HG03280 (cell line): ENCODE data around the gene LARGE1.

Experiments used
- ATAC-seq: cut with Tn5 transposase; IDR thresholded peaks from one replicate; pipeline ENCODE4 v1.9.1; 2021; ENCODE audit warnings: mild to moderate bottlenecking, moderate library complexity; ENCODE audit not compliant: unreplicated experiment

LARGE1 gene

DNA sequence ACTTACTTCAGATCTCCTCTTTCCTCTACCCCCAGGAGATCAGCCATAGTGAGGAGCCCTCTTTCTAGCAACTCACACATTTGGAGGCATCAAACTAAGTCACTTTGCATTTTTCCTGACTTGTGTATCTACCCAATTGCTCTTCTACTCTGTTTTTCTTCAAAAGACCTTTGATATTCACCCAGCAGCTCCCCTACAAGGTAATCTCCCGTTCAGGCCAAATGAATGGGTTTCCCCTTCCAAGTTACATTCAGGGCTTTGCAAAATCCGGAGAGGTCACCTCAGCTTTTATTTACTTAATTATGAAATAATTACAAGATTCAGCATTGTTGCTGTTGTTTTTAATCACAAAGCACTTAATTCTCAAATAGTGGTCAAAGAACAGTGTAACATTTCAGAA lies 6.1 kb downstream of the LARGE1 start:
- ATAC-seq = no peak

DNA sequence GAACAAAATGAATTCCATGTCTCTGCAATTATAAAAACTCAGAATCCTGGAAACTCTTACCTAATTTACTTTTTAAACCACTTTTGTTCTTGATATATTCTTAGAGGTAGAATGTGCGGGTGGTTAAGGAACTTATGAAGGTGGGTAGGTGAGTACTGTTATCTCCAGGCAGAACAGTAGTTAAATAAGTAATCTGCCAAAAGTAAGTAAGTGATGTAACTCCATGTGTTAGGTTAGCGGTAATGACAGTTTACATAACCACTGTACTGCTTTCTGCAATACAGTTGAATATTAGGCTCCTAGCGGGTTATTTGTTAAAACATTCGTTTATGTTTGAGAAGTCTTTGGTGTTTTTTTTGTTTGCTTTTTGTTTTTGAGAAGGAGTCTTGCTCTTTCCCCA lies 7.1 kb downstream of the LARGE1 start:
- ATAC-seq = no peak

DNA sequence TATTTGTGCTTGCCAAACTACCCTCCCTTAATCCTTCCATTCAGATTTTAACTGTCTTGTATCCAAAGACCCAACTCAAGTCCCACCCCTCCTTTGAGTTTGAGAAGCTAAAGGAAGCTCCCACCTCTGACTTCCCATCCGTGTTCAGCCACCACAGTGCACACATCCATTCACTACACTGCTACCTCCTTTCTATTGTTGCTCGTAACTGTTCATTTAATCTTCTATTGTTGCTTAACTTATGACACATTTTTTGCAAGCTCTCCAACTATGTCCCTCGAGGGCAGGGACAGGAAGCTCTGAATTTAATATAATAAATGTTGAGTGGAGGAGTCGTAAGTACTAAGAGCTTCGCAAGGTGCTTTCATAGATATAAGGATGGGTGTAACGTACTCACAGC lies 10.4 kb downstream of the LARGE1 start:
- ATAC-seq = no peak

DNA sequence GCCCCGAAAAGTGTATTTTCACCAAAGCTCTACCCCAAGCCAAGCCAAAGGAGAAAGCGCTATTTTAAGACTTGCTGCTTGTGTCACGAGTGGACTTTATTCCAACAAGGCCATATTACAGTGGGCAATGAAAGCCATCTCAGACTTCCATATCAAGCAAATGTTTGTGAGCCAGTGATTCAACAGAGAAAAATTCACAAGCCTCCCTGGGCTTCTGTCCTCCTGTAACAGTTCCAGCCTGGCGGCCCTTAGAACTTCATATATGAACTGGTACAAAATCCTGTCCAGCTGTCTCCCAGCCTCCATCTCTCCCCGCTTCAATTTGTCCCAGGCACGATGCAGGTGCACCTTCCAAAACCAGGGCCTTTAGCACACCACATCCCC lies 11.2 kb downstream of the LARGE1 start:
- ATAC-seq = no peak

DNA sequence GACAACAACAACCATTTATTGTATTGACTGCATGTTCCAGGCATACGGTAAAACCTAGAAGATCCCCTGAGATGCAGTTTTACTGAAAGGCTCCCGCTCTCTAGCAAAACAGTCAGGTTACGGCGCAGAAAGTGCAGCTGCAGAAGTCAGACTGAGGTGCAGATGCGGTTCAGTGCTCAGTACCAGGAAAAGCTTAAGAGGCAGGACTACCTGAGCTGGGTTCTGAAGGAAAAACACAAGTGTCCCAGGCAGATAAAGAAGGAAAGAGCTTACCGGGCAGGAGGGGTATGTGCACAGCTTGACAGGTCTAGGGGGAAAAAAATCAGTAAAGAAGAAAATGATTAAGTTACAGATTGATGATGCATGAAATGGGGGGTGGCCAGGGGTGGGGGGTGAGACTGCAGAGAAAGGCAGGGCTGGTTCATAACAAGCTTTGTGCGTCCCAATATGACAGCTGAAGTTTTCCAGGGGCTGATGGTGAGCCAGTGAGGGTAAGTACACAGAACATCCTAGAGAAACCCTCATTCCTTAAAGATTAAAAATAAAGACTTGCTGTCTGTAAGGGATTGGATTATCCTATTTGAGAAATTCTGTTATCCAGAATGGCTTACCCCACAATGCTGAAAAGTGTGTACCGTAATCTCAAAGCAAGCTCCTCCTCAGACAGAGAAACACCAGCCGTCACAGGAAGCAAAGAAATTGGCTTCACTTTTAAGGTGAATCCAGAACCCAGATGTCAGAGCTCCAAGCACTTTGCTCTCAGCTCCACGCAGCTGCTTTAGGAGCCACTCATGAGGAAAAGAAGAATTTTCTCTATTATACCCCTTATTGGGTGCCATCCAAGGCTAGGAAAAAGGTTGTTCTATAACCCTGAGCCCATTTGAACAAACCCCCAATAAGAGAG lies 11.9 kb downstream of the LARGE1 start:
- no peak for ATAC-seq

DNA sequence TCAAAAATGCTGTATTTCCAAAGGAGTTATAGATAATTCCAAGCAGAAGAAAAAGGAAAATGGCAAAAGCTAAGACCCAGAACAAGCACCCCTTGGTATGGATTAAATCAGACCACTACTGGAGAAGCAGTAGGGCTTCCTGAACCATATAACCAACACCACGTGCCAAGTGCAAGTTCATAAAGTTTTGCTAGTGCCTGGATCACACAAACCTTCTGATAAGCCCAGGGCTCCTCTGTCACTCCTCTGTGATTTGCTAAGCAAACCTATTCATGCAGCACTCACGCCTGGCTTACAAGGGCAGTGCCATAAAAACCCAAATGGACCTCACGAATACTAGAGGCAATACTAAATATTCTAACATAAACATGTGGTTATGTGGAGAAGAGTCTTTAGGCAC lies 13.3 kb downstream of the LARGE1 start:
- ATAC-seq = no peak

DNA sequence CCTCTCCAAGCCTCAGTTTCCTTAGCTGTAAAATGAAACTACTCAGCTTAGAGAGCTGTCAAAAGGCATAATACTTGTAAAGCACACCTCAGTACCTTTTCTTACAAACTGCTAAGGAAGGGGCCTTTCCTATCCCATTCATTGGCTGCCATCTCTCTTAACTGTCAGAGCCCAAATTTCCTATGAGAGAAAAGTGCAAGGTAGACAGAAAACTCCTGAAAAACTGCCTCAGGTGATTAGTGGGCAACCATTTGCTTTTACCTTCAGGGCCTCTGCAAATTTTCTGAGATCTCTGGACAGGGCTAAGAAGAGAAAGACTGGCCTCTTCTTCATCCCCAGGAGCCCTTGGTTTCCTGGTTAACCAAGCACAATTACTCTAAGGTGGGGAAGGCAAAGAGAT lies 13.8 kb downstream of the LARGE1 start:
- ATAC-seq = no peak

DNA sequence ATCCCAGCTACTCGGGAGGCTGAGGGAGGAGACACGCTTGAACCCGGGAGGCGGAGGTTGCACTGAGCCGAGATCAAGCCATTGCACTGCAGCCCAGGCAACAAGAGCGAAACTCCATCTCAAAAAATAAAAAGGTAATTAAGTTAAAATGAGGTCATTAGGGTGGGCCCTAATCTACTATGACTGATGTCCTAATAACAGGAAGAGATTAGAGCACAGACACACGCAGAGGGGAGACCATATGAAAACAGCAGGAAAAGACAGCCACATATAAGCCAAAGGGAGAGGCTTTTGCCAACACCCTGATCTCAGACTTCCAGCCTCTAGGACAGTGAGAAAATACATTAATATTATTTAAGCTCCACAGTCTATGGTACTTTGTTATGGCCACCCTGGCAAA lies 17.3 kb downstream of the LARGE1 start:
- no peak for ATAC-seq

DNA sequence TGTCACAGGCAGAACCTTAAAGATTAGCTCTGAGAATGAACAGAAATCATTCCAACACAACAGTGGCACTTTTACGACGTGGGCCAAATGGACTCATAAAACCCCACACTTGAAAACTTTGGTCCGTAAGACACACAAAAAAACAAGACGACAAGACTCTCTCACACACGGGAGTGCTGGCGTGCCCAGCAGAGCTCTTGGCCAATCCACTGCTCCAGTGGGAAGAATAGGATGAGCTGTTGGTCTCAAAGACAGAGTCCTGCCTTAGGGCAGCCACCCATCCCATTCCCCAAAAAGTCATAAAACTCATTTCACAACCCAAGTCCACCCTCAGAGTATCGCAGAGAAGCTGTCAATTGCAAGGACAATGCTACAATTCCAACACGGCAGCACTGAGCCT lies 18.2 kb downstream of the LARGE1 start:
- ATAC-seq = no peak

DNA sequence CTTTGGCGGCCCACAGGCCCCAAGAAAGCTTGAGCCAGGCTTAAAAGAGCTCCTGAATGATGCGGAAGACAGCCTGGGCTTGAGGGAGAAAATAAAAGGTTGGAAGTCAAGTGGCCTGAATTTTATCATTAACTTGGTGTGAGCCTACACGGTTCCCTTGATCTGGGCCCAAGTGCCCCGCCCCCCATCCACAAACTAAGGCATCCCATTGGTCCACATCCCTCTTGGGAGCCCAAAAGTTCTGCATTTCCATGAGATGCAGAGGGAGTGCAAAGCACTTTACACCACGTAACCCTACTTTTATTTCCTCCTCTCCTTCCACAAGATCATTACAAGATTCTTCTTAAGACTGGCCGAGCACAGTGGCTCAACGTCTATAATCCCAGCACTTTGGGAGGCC lies 22.2 kb downstream of the LARGE1 start:
- no peak for ATAC-seq

DNA sequence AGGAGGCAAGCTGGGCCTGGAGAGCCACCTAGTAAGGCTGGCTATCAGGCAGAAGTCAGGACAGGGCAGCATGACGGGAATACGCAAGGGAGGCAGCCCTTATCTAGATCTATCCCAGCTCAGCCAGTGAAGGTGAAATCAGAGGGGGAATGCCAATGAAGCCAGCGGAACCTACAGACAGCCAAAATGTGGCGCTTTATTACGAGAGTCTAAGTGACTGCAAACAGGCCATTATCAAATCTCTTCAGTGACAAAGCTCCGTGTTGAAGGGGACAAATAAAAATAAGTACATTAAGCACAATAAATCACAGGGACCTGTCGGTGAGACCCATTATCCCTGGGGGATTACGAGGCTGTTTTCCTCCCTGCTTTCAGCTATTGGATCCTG lies 22.8 kb downstream of the LARGE1 start:
- no peak for ATAC-seq

DNA sequence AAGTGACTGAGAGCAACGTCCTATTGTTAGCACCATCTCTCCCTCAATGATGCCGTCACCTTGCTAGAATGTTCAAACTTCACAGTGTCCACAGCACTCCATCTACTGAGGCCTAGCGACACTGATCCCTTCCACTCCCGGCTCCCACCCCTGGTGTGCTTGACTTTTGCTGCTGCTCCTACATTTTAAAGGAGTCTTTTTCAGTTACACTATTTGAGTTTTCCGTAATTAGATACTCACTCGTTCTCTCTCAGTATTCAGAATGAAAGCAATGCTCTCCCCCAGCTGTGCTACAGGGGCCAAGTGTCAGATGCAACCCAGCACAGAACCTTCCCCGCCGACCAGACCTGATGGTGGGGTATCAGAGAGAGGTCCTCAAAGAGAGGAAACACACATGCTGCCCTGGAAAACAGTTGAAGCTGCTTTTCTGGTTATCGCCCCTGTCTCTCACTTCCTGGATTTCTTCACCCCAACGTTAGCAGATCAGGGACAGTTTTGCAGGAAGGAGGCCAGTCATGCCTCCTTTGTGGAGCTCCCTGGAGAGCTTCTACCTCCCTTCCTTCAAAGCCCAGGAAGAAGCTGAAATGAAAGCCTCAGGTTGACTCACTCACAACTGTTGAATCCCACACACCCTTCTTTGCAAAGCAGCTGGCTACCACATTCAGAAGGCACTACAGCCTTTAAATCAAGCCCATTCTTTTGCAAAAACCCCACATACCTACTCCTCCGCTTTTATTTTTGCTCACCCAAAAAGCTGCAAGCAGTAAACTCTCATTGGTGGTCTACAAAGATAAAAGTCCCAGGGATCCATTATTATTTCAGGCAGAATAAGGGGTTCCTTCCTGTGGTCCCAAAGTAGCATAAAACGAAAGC lies 23.5 kb downstream of the LARGE1 start:
- ATAC-seq = peak; percentile 49

DNA sequence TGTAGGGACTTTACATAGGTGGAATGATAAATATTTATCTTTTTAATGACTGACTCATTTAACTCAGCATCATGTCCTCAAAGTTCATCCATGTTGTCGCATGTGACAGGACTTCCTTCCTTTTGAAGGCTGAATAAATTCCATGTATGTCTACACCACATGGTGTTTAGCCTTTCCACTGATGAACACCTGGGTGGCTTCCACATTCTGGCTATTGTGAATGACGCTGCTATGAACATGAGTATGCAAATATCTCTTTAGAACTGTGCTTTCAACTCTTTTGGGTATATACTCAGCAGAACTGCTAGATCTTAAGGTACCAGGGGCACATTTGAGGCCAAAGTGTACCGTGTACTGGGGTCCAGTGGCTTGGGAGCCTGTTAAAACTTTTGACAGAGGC lies 24.1 kb downstream of the LARGE1 start:
- peak; percentile 58 for ATAC-seq

DNA sequence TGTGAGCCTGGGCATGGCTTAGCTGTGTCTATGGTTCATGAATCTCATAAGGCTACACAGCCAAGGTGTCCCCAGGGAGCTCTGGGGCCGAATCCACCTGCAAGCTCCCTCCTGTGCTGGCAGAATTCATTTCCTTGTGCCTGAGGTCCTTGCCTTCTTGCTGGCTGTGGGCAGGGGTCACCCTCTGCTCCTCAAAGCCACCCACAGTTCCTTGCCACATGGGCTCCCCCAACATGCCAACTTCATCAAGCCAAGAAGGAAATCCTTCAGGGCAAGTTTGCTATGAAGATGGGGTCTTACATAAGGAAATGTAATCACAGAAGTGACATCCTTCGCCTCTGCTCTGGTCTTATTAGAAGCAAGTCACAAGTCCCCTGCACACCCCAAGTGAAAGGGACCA lies 24.8 kb downstream of the LARGE1 start:
- no peak for ATAC-seq

DNA sequence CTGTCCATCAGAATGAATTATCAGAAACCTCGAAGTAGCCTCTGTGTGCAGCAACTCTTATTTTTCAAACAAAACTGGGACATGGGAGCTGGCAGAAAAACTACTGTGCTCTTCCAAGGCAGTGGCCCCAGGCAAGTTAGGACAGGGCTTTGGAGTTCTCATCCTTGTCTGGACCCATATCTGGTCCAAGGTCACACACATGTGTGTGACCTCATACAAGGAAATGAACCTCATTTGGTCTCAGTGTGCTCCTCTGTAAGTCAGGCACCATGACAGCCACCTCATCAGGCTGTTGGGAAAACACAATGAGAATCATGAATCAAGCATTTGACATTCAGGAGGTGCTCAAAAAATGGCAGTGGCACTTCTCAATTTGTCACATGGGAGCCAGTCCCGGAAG lies 25.8 kb downstream of the LARGE1 start:
- no peak for ATAC-seq

DNA sequence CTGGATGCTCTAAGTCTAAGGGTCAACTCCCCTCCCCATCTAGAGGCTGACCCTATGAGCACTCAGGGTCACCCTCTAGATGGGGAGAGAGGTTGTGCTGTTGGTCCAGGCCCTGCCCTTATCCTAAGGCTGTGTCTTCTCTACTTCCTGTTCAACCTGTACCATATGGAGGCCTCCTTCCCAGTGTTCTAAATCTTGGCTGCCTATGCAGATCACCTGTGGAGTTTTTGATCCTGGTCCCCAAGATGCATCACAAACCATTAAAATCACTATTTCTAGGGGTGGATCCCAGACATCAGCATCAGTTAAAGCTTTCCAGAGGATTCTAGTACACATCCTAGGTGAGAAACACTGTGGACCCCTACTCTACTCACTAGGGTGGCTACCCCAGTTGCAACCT lies 26.2 kb downstream of the LARGE1 start:
- ATAC-seq = no peak

DNA sequence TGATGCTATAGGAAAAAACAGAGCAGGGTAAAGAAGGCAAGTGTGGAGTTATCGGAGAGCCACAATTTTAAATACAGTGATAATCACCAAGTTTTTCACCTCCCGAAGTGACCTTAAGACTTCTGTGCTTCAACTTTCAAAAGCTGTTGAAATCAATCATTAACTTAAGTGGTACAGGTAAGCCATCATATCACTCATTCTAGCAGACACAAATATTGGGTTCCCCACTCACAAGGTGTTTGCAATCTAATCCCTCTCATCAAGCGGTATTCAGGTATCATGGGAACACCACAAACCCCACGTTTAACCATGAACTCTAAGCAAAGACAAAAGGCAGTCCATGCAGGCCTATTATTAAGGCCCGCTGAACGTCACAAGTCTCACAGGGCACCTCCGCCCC lies 26.8 kb downstream of the LARGE1 start:
- ATAC-seq = no peak

DNA sequence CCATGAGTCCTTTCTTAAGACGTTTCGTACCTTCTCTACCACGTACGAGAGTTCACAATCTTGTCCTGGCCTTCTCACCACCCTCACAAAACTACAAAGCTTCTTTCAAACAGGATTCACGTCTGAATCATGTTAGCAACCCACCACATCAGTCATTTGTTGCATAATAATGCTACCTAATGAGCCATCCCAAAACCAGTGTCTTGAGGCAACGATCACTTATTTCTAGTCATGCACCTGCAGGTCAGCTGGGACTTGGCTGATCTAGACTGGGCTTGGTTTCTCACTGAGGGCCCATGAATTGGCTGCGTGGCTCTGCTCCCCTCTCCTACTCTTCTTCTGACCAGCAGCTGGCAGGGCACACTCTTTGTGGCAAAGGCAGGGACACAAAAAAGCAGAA lies 28.3 kb downstream of the LARGE1 start:
- ATAC-seq = no peak

DNA sequence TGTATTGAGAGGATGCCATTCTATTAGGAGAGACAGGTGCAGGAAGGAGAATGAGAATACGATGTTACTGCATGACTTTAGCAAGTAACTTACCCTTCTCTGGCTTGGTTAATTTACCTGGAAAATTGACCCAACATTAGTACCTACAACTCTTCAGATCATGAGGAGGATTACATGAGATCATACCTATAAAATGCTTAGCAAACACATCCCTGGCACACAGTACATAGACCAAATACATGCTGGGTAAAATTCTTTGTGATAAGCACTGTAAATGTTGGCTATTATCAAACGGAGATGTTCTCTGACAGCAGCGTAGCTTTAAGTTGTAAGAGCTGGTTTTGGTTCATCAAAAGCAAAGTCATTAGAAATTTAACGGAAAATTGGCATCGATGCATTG lies 28.8 kb downstream of the LARGE1 start:
- ATAC-seq = no peak

DNA sequence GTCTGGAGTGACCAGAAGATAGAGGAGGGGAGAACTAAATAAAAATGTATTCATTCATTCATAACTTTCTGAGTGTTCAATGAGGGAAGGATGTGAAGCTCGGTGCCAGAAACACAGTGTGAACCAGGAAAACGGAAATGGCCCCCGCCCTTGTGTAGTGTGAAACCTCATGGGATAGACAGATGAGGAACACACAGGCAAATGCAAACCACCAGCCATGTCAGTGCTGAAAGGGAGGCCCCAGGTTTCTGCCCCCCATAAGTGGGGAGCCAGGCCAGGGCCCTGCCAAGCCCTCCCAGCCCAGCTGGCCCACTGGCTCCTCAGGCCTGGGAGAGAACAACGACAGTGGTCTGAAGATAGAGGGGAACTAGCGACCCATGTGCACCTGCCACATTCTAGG lies 30.5 kb downstream of the LARGE1 start:
- ATAC-seq = no peak

DNA sequence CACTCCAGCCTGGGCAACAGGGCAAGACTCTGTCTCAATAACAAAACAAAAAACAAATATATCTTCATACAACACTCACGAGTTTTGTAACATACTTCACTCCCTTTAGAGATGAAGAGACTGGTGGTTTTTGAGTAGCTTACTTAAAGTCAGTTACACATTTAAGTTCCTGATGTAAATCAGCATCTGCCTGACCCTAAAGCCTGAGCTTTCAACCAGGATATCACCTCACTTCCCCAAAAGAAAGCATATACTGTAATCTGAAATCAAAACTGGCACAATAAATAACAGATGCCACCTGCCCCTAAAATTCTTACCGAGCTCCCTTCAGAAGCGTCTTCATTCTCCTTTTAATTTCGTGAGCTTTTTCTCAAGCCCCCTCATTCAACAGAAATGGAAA lies 31.5 kb downstream of the LARGE1 start:
- no peak for ATAC-seq

DNA sequence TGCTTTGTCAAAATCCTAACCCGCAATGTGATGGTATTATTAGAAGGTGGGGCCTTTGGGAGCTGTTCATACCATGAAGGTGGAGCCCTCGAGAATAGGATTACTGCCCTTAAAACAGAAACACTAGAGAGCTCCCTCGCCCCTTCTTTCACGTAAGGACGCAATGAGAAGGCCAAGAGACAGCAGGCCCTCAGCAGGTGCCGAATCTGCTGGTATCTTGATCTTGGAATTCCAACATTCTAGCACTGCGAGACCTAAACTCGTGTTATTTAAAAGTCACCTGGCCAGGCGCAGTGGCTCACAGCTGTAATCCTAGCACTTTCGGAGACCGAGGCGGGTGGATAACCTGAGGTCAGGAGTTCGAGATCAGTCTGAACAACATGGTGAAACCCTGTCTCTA lies 33.1 kb downstream of the LARGE1 start:
- ATAC-seq = no peak
